Hepatocyte (in vitro differentiated cells): ENCODE measurements around the gene THSD4. TPM values are rescaled to one million over a fixed set of nuclear protein-coding genes. Genes with fewer than 3 reads are reported as not detected.

ENCODE experiments used
- DNase-seq: peaks from one replicate; pipeline ENCODE4 v3.0.0-alpha.2; 2016; ENCODE audit warnings: low spot score
- H2AFZ ChIP-seq: fragments of 200-600 bp; sonication (generic); 2 replicates; pipeline ENCODE4 v1.6.0; 2016; ENCODE audit warnings: antibody characterized with exemption, mild to moderate bottlenecking
- H3K27ac ChIP-seq: fragments of 200-600 bp; sonication (generic); 2 replicates; pipeline ENCODE4 v1.5.1; 2016; ENCODE audit warnings: mild to moderate bottlenecking
- H3K27me3 ChIP-seq: fragments of 200-600 bp; sonication (generic); 2 replicates; pipeline ENCODE4 v1.6.1; 2016
- H3K36me3 ChIP-seq: fragments of 200-600 bp; sonication (generic); replicated peaks from 2 replicates; pipeline ENCODE4 v1.5.1; 2016; ENCODE audit warnings: low read depth; ENCODE audit not compliant: insufficient read depth
- H3K4me1 ChIP-seq: fragments of 200-600 bp; sonication (generic); 2 replicates; pipeline ENCODE4 v1.5.1; 2016; ENCODE audit warnings: mild to moderate bottlenecking, moderate library complexity; ENCODE audit not compliant: insufficient read depth
- H3K4me2 ChIP-seq: fragments of 200-600 bp; sonication (generic); 2 replicates; pipeline ENCODE4 v1.6.0; 2016
- H3K4me3 ChIP-seq: fragments of 200-600 bp; sonication (generic); 2 replicates; pipeline ENCODE4 v1.5.1; 2016; ENCODE audit warnings: mild to moderate bottlenecking
- H3K79me2 ChIP-seq: fragments of 200-600 bp; sonication (generic); 2 replicates; pipeline ENCODE4 v1.6.0; 2017; ENCODE audit warnings: mild to moderate bottlenecking
- H3K9me2 ChIP-seq: fragments of 200-600 bp; sonication (generic); replicated peaks from 2 replicates; pipeline ENCODE4 v1.6.0; 2017; ENCODE audit warnings: mild to moderate bottlenecking; ENCODE audit not compliant: insufficient read depth
- H3K9me3 ChIP-seq: fragments of 200-600 bp; sonication (generic); 2 replicates; pipeline ENCODE4 v1.5.1; 2016; ENCODE audit warnings: low read depth, mild to moderate bottlenecking
- H4K20me1 ChIP-seq: fragments of 200-600 bp; sonication (generic); 2 replicates; pipeline ENCODE4 v1.6.0; 2016; ENCODE audit warnings: mild to moderate bottlenecking; ENCODE audit not compliant: insufficient read depth, poor library complexity, severe bottlenecking
- EZH2 ChIP-seq: fragments of 200-600 bp; sonication (generic); IDR thresholded peaks from 2 replicates; pipeline ENCODE4 v1.6.1; 2016; ENCODE audit warnings: antibody characterized with exemption, mild to moderate bottlenecking, borderline replicate concordance
- EZH2phosphoT487 ChIP-seq: fragments of 200-600 bp; sonication (generic); IDR thresholded peaks from one replicate; pipeline ENCODE4 v1.6.1; 2018; ENCODE audit warnings: antibody characterized with exemption, mild to moderate bottlenecking, low read depth, moderate library complexity; ENCODE audit not compliant: unreplicated experiment, severe bottlenecking
- WGBS: methylation state at CpG from one replicate; pipeline ENCODE4 v1.1.6; 2016; ENCODE audit warnings: low lambda C conversion rate; ENCODE audit errors: missing lambda C conversion rate; 5-methylcytosine and 5-hydroxymethylcytosine counted together
- polyA plus RNA-seq: library from polyadenylated mRNA; unstranded; fragments of >200 nt; fragmentation: Nextera tagmentation; extraction: Ambion mirVana; gene quantifications from 2 replicates; pipeline ENCODE4 v1.2.1, GENCODE V29; 2016
- total RNA-seq: library from RNA; depleted of rRNA; stranded (reverse); fragments of >200 nt; gene quantifications from 2 replicates; pipeline ENCODE4 v1.2.3, GENCODE V29; 2014
- TF ChIP-seq, protein P1 (sequence below): fragments of 200-600 bp; sonication (generic); IDR thresholded peaks from 2 replicates; pipeline ENCODE4 v1.5.1; 2016; ENCODE audit warnings: antibody characterized with exemption, mild to moderate bottlenecking; ENCODE audit not compliant: poor library complexity

The THSD4 gene
- total and polyA plus RNA-seq, 2 experiments from 2014 or later: 4.3 to 7.0 TPM

- H3K36me3 ChIP-seq: no peaks in the 10 kb centered on the region
- TF ChIP-seq, protein P1, sequence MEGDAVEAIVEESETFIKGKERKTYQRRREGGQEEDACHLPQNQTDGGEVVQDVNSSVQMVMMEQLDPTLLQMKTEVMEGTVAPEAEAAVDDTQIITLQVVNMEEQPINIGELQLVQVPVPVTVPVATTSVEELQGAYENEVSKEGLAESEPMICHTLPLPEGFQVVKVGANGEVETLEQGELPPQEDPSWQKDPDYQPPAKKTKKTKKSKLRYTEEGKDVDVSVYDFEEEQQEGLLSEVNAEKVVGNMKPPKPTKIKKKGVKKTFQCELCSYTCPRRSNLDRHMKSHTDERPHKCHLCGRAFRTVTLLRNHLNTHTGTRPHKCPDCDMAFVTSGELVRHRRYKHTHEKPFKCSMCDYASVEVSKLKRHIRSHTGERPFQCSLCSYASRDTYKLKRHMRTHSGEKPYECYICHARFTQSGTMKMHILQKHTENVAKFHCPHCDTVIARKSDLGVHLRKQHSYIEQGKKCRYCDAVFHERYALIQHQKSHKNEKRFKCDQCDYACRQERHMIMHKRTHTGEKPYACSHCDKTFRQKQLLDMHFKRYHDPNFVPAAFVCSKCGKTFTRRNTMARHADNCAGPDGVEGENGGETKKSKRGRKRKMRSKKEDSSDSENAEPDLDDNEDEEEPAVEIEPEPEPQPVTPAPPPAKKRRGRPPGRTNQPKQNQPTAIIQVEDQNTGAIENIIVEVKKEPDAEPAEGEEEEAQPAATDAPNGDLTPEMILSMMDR: no peak
- TF ChIP-seq EZH2phosphoT487 (no peak), EZH2 (no peak)
- no peaks in the 10 kb centered on the region for H4K20me1 ChIP-seq
- H3K4me2 ChIP-seq: no peak overlapping the region
- no peak for DNase-seq
- H3K9me3 ChIP-seq: no peaks in the 10 kb centered on the region
- no peak overlapping the region for H3K4me3 ChIP-seq
- no peak overlapping the region for H3K27ac ChIP-seq
- H3K4me1 ChIP-seq: peaks cover 4% of the 10 kb centered on the region
- 55% methylated on average over 2 of the region's 2 CpGs for WGBS
- no peaks in the 10 kb centered on the region for H3K79me2 ChIP-seq
- no peak overlapping the region for H2AFZ ChIP-seq
- no peaks in the 10 kb centered on the region for H3K9me2 ChIP-seq
- H3K27me3 ChIP-seq: no peaks in the 10 kb centered on the region
Observed at GRCh38 chr15:71380345-71380744, 265.1 kb downstream of the THSD4 start.

DNA sequence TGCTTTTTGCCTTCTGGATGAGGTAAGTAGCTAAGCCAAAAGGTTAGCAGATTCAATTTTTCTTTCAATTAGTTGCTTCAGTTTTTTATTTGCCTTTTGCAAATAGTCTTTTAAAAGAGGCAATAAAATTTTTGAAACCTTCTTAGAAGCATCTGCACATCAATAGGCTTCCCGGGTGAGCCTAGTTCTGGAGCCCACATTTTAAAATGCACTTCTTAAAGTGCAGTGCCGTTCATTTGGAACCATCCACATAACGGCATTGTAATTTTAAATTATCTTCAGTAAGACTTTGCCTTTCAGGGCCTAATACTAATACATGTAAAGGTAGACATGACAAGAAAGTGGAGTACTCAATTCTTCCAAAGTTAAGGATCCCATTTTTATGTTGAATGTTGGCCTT is 269.2 kb downstream of the THSD4 start:
- Histone ChIP-seq H3K4me2 (no peak overlapping the region), H3K36me3 (no peaks in the 10 kb centered on the region), H3K79me2 (no peaks in the 10 kb centered on the region), H3K27ac (no peak overlapping the region), H4K20me1 (no peaks in the 10 kb centered on the region), H3K4me1 (peaks cover 10% of the 10 kb centered on the region), H2AFZ (no peak overlapping the region), H3K27me3 (peaks cover 12% of the 10 kb centered on the region), H3K9me3 (no peaks in the 10 kb centered on the region), H3K9me2 (no peaks in the 10 kb centered on the region), H3K4me3 (no peak overlapping the region)
- no peak for DNase-seq
- TF ChIP-seq EZH2 (no peak), EZH2phosphoT487 (no peak)
- TF ChIP-seq, protein P1: no peak
- 68% methylated on average over 3 of the region's 3 CpGs for WGBS

DNA sequence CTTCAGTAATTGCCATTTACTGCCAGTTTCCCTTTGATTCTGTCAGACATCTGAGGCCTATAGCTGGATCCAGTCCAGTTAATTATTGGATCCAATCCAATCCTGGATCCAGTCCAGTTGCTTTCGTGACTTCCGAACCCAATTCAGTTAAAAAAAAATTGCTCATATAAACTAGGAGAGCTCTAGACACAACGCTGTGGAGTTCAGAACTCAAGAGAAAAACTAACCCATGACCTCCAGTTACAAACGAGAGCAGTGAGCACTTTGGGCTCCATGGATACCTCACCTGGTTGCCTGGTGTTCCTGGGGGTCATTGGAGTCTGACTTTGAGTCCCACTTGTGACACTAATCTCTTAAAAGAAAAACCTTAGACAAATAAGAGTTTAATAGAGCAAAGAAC is 269.8 kb downstream of the THSD4 start:
- Histone ChIP-seq H3K4me3 (no peak overlapping the region), H3K9me2 (no peaks in the 10 kb centered on the region), H4K20me1 (no peaks in the 10 kb centered on the region), H3K4me1 (peaks cover 10% of the 10 kb centered on the region), H2AFZ (no peak overlapping the region), H3K9me3 (no peaks in the 10 kb centered on the region), H3K27ac (no peak overlapping the region), H3K79me2 (no peaks in the 10 kb centered on the region), H3K36me3 (no peaks in the 10 kb centered on the region), H3K4me2 (no peak overlapping the region), H3K27me3 (peaks cover 12% of the 10 kb centered on the region)
- 51% methylated on average over 4 of the region's 4 CpGs for WGBS
- TF ChIP-seq, protein P1: no peak
- no peak for TF ChIP-seq EZH2
- no peak for TF ChIP-seq EZH2phosphoT487
- DNase-seq: no peak

GRCh38 chr15:71385457-71385856 is 270.2 kb downstream of the THSD4 start:
- Histone ChIP-seq H3K27me3 (peaks cover 12% of the 10 kb centered on the region), H3K9me3 (no peaks in the 10 kb centered on the region), H3K27ac (no peak overlapping the region), H3K4me2 (no peak overlapping the region), H3K4me3 (no peak overlapping the region), H3K36me3 (no peaks in the 10 kb centered on the region), H3K4me1 (peaks cover 10% of the 10 kb centered on the region), H4K20me1 (no peaks in the 10 kb centered on the region), H3K79me2 (no peaks in the 10 kb centered on the region), H3K9me2 (no peaks in the 10 kb centered on the region), H2AFZ (no peak overlapping the region)
- DNase-seq: no peak
- TF ChIP-seq EZH2 (no peak), EZH2phosphoT487 (no peak)
- TF ChIP-seq, protein P1: no peak
- 33% methylated on average over 4 of the region's 5 CpGs for WGBS
